ENCODE results near the gene HMOX2. TPM values are rescaled to one million over a fixed set of nuclear protein-coding genes. Genes with fewer than 3 reads are reported as not detected.

Gene HMOX2
- total RNA-seq, 1 experiment from 2014 or later: 55.1 TPM

DNA sequence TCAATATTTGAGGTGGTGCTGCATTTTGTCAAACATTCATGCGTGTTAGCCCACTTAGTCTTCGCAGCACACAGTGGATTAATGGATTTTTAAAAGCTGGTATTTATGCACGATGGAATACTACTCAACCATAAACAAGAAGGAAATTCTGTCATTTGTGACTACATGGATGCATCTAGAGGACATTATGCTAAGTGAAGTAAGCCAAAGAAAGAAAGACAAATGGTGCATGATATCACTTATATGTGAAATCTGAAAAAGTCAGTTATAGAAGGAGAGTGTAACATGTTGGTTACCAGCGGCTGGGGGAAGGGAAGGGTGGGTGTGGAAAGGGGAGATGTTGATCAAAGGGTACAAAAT, 23.0 kb downstream of the HMOX2 start:
- CTCF ChIA-PET: no interaction called here
- Histone ChIP-seq H3K9me3 (ENCODE audit: control insufficient read depth in 1 of 2, insufficient read depth in 1 of 2, low read depth in 1 of 2, low read length in 2 of 2) (no peaks in the 10 kb centered on the region), H3K9me2 (ENCODE audit: insufficient read depth) (no peaks in the 10 kb centered on the region), H3K4me1 (ENCODE audit: control insufficient read depth in 1 of 2, insufficient read depth in 2 of 2, low read length in 2 of 2) (peaks cover 53 to 75% of the 10 kb centered on the region in 2 experiments), H3K27ac (ENCODE audit: low read depth, low read length) (no peak overlapping the region), H3K36me3 (ENCODE audit: control insufficient read depth in 1 of 2, insufficient read depth in 2 of 2, low read length in 2 of 2) (peaks cover 0 to 6% of the 10 kb centered on the region in 2 experiments; a peak in 2 of 4 replicates), H2AFZ (ENCODE audit: low read depth, low read length, poor library complexity, severe bottlenecking) (no peak overlapping the region), H4K20me1 (ENCODE audit: insufficient read depth) (peaks cover 4% of the 10 kb centered on the region; the same call in 1 of the 2 replicates), H3K9ac (ENCODE audit: low read length) (peak overlapping the region; percentile 28), H3K27me3 (ENCODE audit: insufficient read depth, low read length) (no peaks in the 10 kb centered on the region), H3K4me3 (replicated peaks in 1 of 2; ENCODE audit: low read depth in 1 of 2, low read length in 2 of 2) (no peak overlapping the region), H3K4me2 (ENCODE audit: low read length) (peak overlapping the region; percentile 57), H3K79me2 (ENCODE audit: insufficient read depth, low read length) (peaks cover 91% of the 10 kb centered on the region)
- POLR2A ChIA-PET: no interaction called here
- BruUV-seq (replicated peaks): no TSS peak
- no peak for TF ChIP-seq JUND (IDR thresholded peaks at IDR 0.05)
- intact Hi-C loops (cut with micrococcal nuclease): no loop called here
- no peak for ATAC-seq
- no peak for DNase-seq (ENCODE audit: low read depth, low spot score)
- RAD21 ChIA-PET (ENCODE audit: low non-redundant PET in 1 of 2, low total read pairs in 2 of 2, uncharacterized antibody in 2 of 2, unreplicated experiment in 2 of 2): no interaction called here

GRCh38 chr16:4500272-4500671, 24.1 kb downstream of the HMOX2 start:
- H3K9ac ChIP-seq (ENCODE audit: low read length): no peak overlapping the region
- intact Hi-C loops (cut with micrococcal nuclease): no loop called here
- ChIA-PET RAD21 (ENCODE audit: low non-redundant PET in 1 of 2, low total read pairs in 2 of 2, uncharacterized antibody in 2 of 2, unreplicated experiment in 2 of 2) (no interaction called here), POLR2A (interaction anchor here (0.6 kb wide), 1 partner anchor 458 kb away, joined by 3 read pairs; no protein-coding TSS in a partner anchor), CTCF (interaction anchor here (1.4 kb wide), 1 partner anchor 86 kb away, joined by 3 read pairs; no protein-coding TSS in a partner anchor)
- ATAC-seq (peak; percentile 68), DNase-seq (ENCODE audit: low read depth, low spot score) (peak; percentile 27)
- no peak overlapping the region for H3K27ac ChIP-seq (ENCODE audit: low read depth, low read length)
- H3K4me2 ChIP-seq (ENCODE audit: low read length): peak overlapping the region; percentile 56
- H4K20me1 ChIP-seq (ENCODE audit: insufficient read depth): peaks cover 4% of the 10 kb centered on the region; the same call in 1 of the 2 replicates
- peaks cover 0 to 6% of the 10 kb centered on the region in 2 experiments; a peak in 2 of 4 replicates for H3K36me3 ChIP-seq (ENCODE audit: control insufficient read depth in 1 of 2, insufficient read depth in 2 of 2, low read length in 2 of 2)
- no peak overlapping the region for H3K4me3 ChIP-seq (replicated peaks in 1 of 2; ENCODE audit: low read depth in 1 of 2, low read length in 2 of 2)
- no peak overlapping the region for H2AFZ ChIP-seq (ENCODE audit: low read depth, low read length, poor library complexity, severe bottlenecking)
- TF ChIP-seq SIN3A (IDR thresholded peaks at IDR 0.05; ENCODE audit: low read depth) (peak; percentile 75; the same call in 1 of the 2 replicates), ZBTB33 (IDR thresholded peaks at IDR 0.05; ENCODE audit: extremely low read depth, insufficient replicate concordance, low read length) (no peak), SP1 (IDR thresholded peaks at IDR 0.05; ENCODE audit: low read depth) (peak; percentile 35), FOSL1 (IDR thresholded peaks at IDR 0.05; ENCODE audit: low read depth) (peak; percentile 71), JUND (IDR thresholded peaks at IDR 0.05) (peak; percentile 63), ZNF274 (IDR thresholded peaks at IDR 0.05; ENCODE audit: low read depth, low read length) (no peak)
- TF ChIP-seq, protein P1, sequence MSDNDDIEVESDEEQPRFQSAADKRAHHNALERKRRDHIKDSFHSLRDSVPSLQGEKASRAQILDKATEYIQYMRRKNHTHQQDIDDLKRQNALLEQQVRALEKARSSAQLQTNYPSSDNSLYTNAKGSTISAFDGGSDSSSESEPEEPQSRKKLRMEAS (IDR thresholded peaks at IDR 0.05): peak; percentile 37; the same call in 1 of the 2 replicates
- peaks cover 42 to 64% of the 10 kb centered on the region in 2 experiments for H3K4me1 ChIP-seq (ENCODE audit: control insufficient read depth in 1 of 2, insufficient read depth in 2 of 2, low read length in 2 of 2)
- H3K27me3 ChIP-seq (ENCODE audit: insufficient read depth, low read length): no peaks in the 10 kb centered on the region
- H3K79me2 ChIP-seq (ENCODE audit: insufficient read depth, low read length): peaks cover 88% of the 10 kb centered on the region
- no peaks in the 10 kb centered on the region for H3K9me3 ChIP-seq (ENCODE audit: control insufficient read depth in 1 of 2, insufficient read depth in 1 of 2, low read depth in 1 of 2, low read length in 2 of 2)
- no peaks in the 10 kb centered on the region for H3K9me2 ChIP-seq (ENCODE audit: insufficient read depth)
- BruUV-seq (replicated peaks): no TSS peak

Data from HCT116 (cell line).